ENCODE data around the gene ACOT12. TPM values are rescaled to one million over a fixed set of nuclear protein-coding genes. Genes with fewer than 3 reads are reported as not detected.
"Not testable (repeated sequence)": the region's sequence is repeated elsewhere in the genome, so short reads cannot be mapped to it uniquely, and the experiment has no call there.

ACOT12 gene
- total RNA-seq, 2 donors from 2014 or later, result not detected

GRCh38 chr5:81349161-81349560, 44.8 kb downstream of the ACOT12 start:
- Histone ChIP-seq H3K9ac (ENCODE audit: low read depth in 2 of 2, low read length in 2 of 2) (no peak overlapping the region), H3K27me3 (no peaks in the 10 kb centered on the region), H3K27ac (no peak overlapping the region), H3K4me3 (no peak overlapping the region), H3K4me1 (no peaks in the 10 kb centered on the region), H3K9me3 (no peaks in the 10 kb centered on the region), H3K36me3 (no peaks in the 10 kb centered on the region)
- DNase-seq, result no peak
- intact Hi-C loops (cut with DNase I), result no loop called here
- TF ChIP-seq, protein P1, sequence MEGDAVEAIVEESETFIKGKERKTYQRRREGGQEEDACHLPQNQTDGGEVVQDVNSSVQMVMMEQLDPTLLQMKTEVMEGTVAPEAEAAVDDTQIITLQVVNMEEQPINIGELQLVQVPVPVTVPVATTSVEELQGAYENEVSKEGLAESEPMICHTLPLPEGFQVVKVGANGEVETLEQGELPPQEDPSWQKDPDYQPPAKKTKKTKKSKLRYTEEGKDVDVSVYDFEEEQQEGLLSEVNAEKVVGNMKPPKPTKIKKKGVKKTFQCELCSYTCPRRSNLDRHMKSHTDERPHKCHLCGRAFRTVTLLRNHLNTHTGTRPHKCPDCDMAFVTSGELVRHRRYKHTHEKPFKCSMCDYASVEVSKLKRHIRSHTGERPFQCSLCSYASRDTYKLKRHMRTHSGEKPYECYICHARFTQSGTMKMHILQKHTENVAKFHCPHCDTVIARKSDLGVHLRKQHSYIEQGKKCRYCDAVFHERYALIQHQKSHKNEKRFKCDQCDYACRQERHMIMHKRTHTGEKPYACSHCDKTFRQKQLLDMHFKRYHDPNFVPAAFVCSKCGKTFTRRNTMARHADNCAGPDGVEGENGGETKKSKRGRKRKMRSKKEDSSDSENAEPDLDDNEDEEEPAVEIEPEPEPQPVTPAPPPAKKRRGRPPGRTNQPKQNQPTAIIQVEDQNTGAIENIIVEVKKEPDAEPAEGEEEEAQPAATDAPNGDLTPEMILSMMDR (IDR thresholded peaks at IDR 0.05), result no peak

- intact Hi-C loops (cut with DNase I), result no loop called here
These were observed 48.4 kb downstream of the ACOT12 start for GRCh38 chr5:81345411-81346003.

DNA sequence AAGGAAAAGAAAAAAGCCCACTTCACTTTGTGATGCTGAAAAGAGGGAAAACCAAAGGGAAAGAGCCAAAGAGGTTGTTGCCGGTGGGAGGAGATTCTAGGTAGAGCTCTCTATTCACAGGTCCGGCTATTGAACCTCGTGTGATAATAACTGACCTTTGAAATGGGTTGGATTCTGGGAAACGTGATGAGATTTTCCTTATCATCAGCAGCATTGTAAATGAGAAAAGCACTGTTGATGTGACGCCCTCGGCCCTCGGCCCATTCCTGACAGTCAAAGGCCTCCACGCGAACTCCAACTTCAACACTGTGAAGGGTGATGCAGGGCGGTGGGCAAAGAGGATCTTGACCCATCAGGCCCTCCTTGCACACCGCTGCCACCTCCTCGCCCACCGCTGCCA, 49.2 kb downstream of the ACOT12 start:
- intact Hi-C loops (cut with DNase I), result no loop called here
- Histone ChIP-seq H3K9ac (ENCODE audit: low read depth in 2 of 2, low read length in 2 of 2) (no peak overlapping the region), H3K27me3 (no peaks in the 10 kb centered on the region), H3K4me3 (no peak overlapping the region), H3K9me3 (no peaks in the 10 kb centered on the region), H3K36me3 (no peaks in the 10 kb centered on the region), H3K27ac (no peak overlapping the region), H3K4me1 (no peaks in the 10 kb centered on the region)
- no peak for DNase-seq
- TF ChIP-seq, protein P1 (IDR thresholded peaks at IDR 0.05), result no peak

More at GRCh38 chr5:81345411-81346003, 48.4 kb downstream of the ACOT12 start:
- Histone ChIP-seq H3K9me3 (no peaks in the 10 kb centered on the region), H3K27ac (no peak overlapping the region), H3K4me3 (no peak overlapping the region), H3K9ac (ENCODE audit: low read depth in 2 of 2, low read length in 2 of 2) (no peak overlapping the region), H3K36me3 (no peaks in the 10 kb centered on the region), H3K4me1 (no peaks in the 10 kb centered on the region), H3K27me3 (no peaks in the 10 kb centered on the region)
- TF ChIP-seq, protein P1 (IDR thresholded peaks at IDR 0.05), result no peak
- DNase-seq, result no peak

DNA sequence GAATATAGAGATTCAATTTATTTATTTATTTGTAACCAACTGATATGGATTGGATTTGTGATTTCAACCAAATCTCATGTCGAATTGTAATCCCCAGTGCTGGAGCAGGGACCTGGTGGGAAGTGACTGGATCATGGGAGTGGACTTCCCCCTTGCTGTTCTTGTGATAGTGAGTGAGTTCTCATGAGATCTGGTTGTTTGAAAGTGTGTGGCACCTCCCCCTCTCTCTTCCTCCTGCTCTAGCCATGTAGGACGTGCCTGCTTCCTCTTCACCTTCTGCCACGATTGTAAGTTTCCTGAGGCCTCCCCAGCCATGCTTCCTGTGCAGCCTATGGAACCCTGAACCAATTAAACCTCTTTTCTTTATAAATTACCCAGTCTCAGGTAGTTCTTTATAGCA, 55.7 kb downstream of the ACOT12 start:
- H3K36me3 ChIP-seq; H3K27me3 ChIP-seq; H3K27ac ChIP-seq; H3K4me3 ChIP-seq; H3K4me1 ChIP-seq; H3K9ac ChIP-seq (ENCODE audit: low read depth in 2 of 2, low read length in 2 of 2); DNase-seq; H3K9me3 ChIP-seq; intact Hi-C loops (cut with DNase I): not testable (repeated sequence)

GRCh38 chr5:81337803-81338202, 56.1 kb downstream of the ACOT12 start:
- Histone ChIP-seq H3K9me3 (no peaks in the 10 kb centered on the region), H3K27me3 (no peaks in the 10 kb centered on the region), H3K4me3 (no peak overlapping the region), H3K27ac (no peak overlapping the region), H3K36me3 (no peaks in the 10 kb centered on the region), H3K4me1 (no peaks in the 10 kb centered on the region), H3K9ac (ENCODE audit: low read depth in 2 of 2, low read length in 2 of 2) (no peak overlapping the region)
- TF ChIP-seq, protein P1 (IDR thresholded peaks at IDR 0.05), result no peak
- intact Hi-C loops (cut with DNase I), result no loop called here
- no peak for DNase-seq

- H3K9ac ChIP-seq (ENCODE audit: low read depth in 2 of 2, low read length in 2 of 2), result no peak overlapping the region
- no peaks in the 10 kb centered on the region for H3K36me3 ChIP-seq
- H3K9me3 ChIP-seq, result no peaks in the 10 kb centered on the region
- no peaks in the 10 kb centered on the region for H3K4me1 ChIP-seq
- H3K27me3 ChIP-seq, result no peaks in the 10 kb centered on the region
- TF ChIP-seq, protein P1 (IDR thresholded peaks at IDR 0.05), result no peak
- DNase-seq, result no peak
- intact Hi-C loops (cut with DNase I), result no loop called here
- no peak overlapping the region for H3K27ac ChIP-seq
- H3K4me3 ChIP-seq, result no peak overlapping the region
These were observed 57.4 kb downstream of the ACOT12 start for GRCh38 chr5:81336556-81336955.
